Endothelial cell of umbilical vein (primary cell): ENCODE measurements around the gene OR5H1. TPM values are rescaled to one million over a fixed set of nuclear protein-coding genes. Genes with fewer than 3 reads are reported as not detected.

Experiments used
- BruUV-seq: library from RNA; stranded (reverse); fragments of 400-500 nt; replicated peaks from 2 replicates; lab custom pipeline; 2021; lab: Mats Ljungman, UMichigan
- CTCF ChIA-PET: fragments of 300-600, 350-600 bp; sonication (Branson Sonifier 250); formaldehyde crosslinking; loops from one replicate; lab custom pipeline; 2021; ENCODE audit warnings: antibody characterized with exemption, inconsistent platforms; lab: Charles Lee
- POLR2A ChIA-PET: fragments of 300-600, 350-600 bp; sonication (Branson Sonifier 250); formaldehyde crosslinking; loops from one replicate; lab custom pipeline; 2021; ENCODE audit warnings: antibody characterized with exemption, inconsistent platforms; lab: Charles Lee
- DNase-seq: peaks from one replicate; pipeline ENCODE4 v3.0.0-alpha.2; 2011; ENCODE audit warnings: low read depth, low spot score
- FAIRE-seq: peaks from 2 replicates; lab custom pipeline; 2011; peaks lifted over from hg19 to GRCh38; lab: Jason Lieb, UNC
- H2AFZ ChIP-seq: 2 replicates; pipeline ENCODE4 v1.6.0; 2012; ENCODE audit warnings: low read depth, low read length, control low read depth, inconsistent platforms
- H3K27ac ChIP-seq: 2 replicates; pipeline ENCODE4 v1.5.1; 2011; ENCODE audit warnings: low read depth, mild to moderate bottlenecking, control low read depth, low read length, moderate library complexity; ENCODE audit not compliant: insufficient read depth
- H3K27me3 ChIP-seq, 2 experiments: 2 replicates each; pipeline versions ENCODE4 v1.6.0 to v1.6.1; 2011; ENCODE audit warnings: low read length in 2 of 2, mixed read lengths in 1 of 2; ENCODE audit not compliant: control insufficient read depth in 2 of 2, insufficient read depth in 2 of 2
- H3K36me3 ChIP-seq, 2 experiments: 2 replicates in 1 of 2; 3 replicates in 1 of 2; pipeline ENCODE4 v1.5.1; 2011; ENCODE audit warnings: low read length in 2 of 2, mild to moderate bottlenecking in 1 of 2, moderate library complexity in 1 of 2; ENCODE audit not compliant: control insufficient read depth in 2 of 2, insufficient read depth in 2 of 2; ENCODE audit errors: extremely low read depth in 1 of 2
- H3K4me1 ChIP-seq: 3 replicates; pipeline ENCODE4 v1.5.1; 2011; ENCODE audit warnings: mild to moderate bottlenecking, low read length; ENCODE audit not compliant: control insufficient read depth, insufficient read depth; ENCODE audit errors: extremely low read depth
- H3K4me2 ChIP-seq: 2 replicates; pipeline ENCODE4 v1.6.1; 2011; ENCODE audit warnings: low read length, control low read depth, mixed read lengths; ENCODE audit not compliant: insufficient read depth
- H3K4me3 ChIP-seq, 3 experiments: fragments of 200-600 bp in 1 of 3; sonication (generic), shearing (Covaris generic) in 1 of 3; replicated peaks in 1 of 3; 2 replicates each; pipeline ENCODE4 v1.5.1; 2011 to 2016; ENCODE audit warnings: control low read depth in 3 of 3, low read length in 3 of 3, mild to moderate bottlenecking in 2 of 3, inconsistent platforms in 1 of 3, low read depth in 1 of 3, moderate library complexity in 1 of 3; ENCODE audit not compliant: insufficient read depth in 1 of 3
- H3K79me2 ChIP-seq: 2 replicates; pipeline ENCODE4 v1.6.0; 2012; ENCODE audit warnings: low read length, inconsistent platforms; ENCODE audit not compliant: control insufficient read depth, insufficient read depth
- H3K9ac ChIP-seq: replicated peaks from 2 replicates; pipeline ENCODE3; 2011; ENCODE audit warnings: low read length, control low read depth; ENCODE audit not compliant: insufficient read depth; ENCODE audit errors: extremely low read depth
- H3K9me1 ChIP-seq: replicated peaks from 3 replicates; pipeline ENCODE4 v1.6.0; 2011; ENCODE audit warnings: mild to moderate bottlenecking, low read length; ENCODE audit not compliant: control insufficient read depth, insufficient read depth; ENCODE audit errors: extremely low read depth
- H3K9me3 ChIP-seq: replicated peaks from 2 replicates; pipeline ENCODE4 v1.5.1; 2012; ENCODE audit warnings: low read length, inconsistent platforms; ENCODE audit not compliant: control insufficient read depth, insufficient read depth
- H4K20me1 ChIP-seq: replicated peaks from 2 replicates; pipeline ENCODE3; 2011; ENCODE audit warnings: mild to moderate bottlenecking, low read length; ENCODE audit not compliant: control insufficient read depth, insufficient read depth; ENCODE audit errors: extremely low read depth
- EZH2 ChIP-seq: IDR thresholded peaks from 2 replicates; pipeline ENCODE4 v1.6.1; 2012; ENCODE audit warnings: borderline replicate concordance, low read depth, mild to moderate bottlenecking, moderate library complexity, low read length, inconsistent platforms; ENCODE audit not compliant: severe bottlenecking
- FOS ChIP-seq: IDR thresholded peaks from 2 replicates; pipeline ENCODE4 v1.6.1; 2011; ENCODE audit warnings: mild to moderate bottlenecking, low read length, moderate library complexity, borderline replicate concordance; ENCODE audit not compliant: insufficient read depth
- GATA2 ChIP-seq: IDR thresholded peaks from 2 replicates; pipeline ENCODE4 v1.7.0; 2011; ENCODE audit warnings: low read depth, mild to moderate bottlenecking, moderate library complexity, mixed read lengths, low read length; ENCODE audit not compliant: insufficient read length, insufficient read depth
- JUN ChIP-seq: IDR thresholded peaks from 2 replicates; pipeline ENCODE4 v1.6.1; 2011; ENCODE audit warnings: borderline replicate concordance, low read depth; ENCODE audit not compliant: insufficient read length, insufficient read depth
- MYC ChIP-seq: IDR thresholded peaks from one replicate; pipeline ENCODE4 v1.6.1; 2011; ENCODE audit warnings: mild to moderate bottlenecking, low read depth, low read length
- POLR2A ChIP-seq: IDR thresholded peaks from 2 replicates; pipeline ENCODE4 v1.6.1; 2012; ENCODE audit warnings: low read depth, mild to moderate bottlenecking, control low read depth, low read length
- POLR2AphosphoS5 ChIP-seq: IDR thresholded peaks from 2 replicates; pipeline ENCODE4 v1.6.1; 2012; ENCODE audit warnings: low read depth, mild to moderate bottlenecking, control low read depth, low read length, moderate library complexity; ENCODE audit not compliant: insufficient read depth
- dilution Hi-C: fragments of 300-500 bp; cut with MboI; formaldehyde crosslinking; loops from one replicate; pipeline ENCODE4 v1.15.0; 2019; ENCODE audit warnings: low sequenced_read_pairs; ENCODE audit not compliant: extremely low pct_ligation_motif_present
- intact Hi-C: fragments of 100-400 bp; cut with micrococcal nuclease; formaldehyde crosslinking; loops from one replicate; pipeline ENCODE4 v1.10.0; 2022
- polyA plus RNA-seq, 4 experiments: library from polyadenylated mRNA; depleted of rRNA in 3 of 4; stranded (reverse) in 3 of 4; unstranded in 1 of 4; fragments of >200 nt; gene quantifications; 2 replicates each; pipeline versions ENCODE4 v1.2.1 to v1.2.3, GENCODE V29; 2011 to 2012; ENCODE audit warnings: missing spikeins in 1 of 4
- total RNA-seq: library from RNA; stranded (reverse); gene quantifications from 2 replicates; pipeline ENCODE4 v1.2.3, GENCODE V29; 2021
- TF ChIP-seq, protein P1 (sequence below), 2 donors: IDR thresholded peaks; 1 replicate in 1 of 2; 2 replicates in 1 of 2; pipeline ENCODE4 v1.5.1; 2011; ENCODE audit warnings: low read length in 2 of 2, mild to moderate bottlenecking in 2 of 2, moderate library complexity in 2 of 2, control low read depth in 1 of 2, inconsistent platforms in 1 of 2, low read depth in 1 of 2; ENCODE audit not compliant: insufficient read depth in 1 of 2; ENCODE audit errors: extremely low read depth in 1 of 2
- TF ChIP-seq, protein P2 (sequence below): IDR thresholded peaks from 2 replicates; pipeline ENCODE4 v1.6.1; 2011; ENCODE audit not compliant: insufficient read depth, insufficient read length

Gene OR5H1
- total and polyA plus RNA-seq, 2 donors (not counting 3 experiments of a cell fraction or from before 2014, with no cell fraction given) = not detected

GRCh38 chr3:98086873-98087272, 43.6 kb upstream of the OR5H1 start, which contains the start of gene OR5AC2:
OR5AC2 (plus strand) TSS chr3:98087173; CDS start chr3:98087173, 0 bp downstream.
- H3K36me3 ChIP-seq = no peaks in the 10 kb centered on the region
- FAIRE-seq (no peak), DNase-seq (no peak)
- no peak within 1 kb of the TSS for H3K4me3 ChIP-seq
- no peak within 1 kb of the TSS for H3K4me2 ChIP-seq
- no peaks in the 10 kb centered on the region for H3K27me3 ChIP-seq
- no peak within 1 kb of the TSS for H3K9ac ChIP-seq
- no peaks in the 10 kb centered on the region for H3K79me2 ChIP-seq
- ChIA-PET CTCF (no interaction called here), POLR2A (no interaction called here)
- TF ChIP-seq POLR2AphosphoS5 (no peak), GATA2 (no peak), JUN (no peak), POLR2A (no peak), EZH2 (no peak)
- TF ChIP-seq, protein P1, sequence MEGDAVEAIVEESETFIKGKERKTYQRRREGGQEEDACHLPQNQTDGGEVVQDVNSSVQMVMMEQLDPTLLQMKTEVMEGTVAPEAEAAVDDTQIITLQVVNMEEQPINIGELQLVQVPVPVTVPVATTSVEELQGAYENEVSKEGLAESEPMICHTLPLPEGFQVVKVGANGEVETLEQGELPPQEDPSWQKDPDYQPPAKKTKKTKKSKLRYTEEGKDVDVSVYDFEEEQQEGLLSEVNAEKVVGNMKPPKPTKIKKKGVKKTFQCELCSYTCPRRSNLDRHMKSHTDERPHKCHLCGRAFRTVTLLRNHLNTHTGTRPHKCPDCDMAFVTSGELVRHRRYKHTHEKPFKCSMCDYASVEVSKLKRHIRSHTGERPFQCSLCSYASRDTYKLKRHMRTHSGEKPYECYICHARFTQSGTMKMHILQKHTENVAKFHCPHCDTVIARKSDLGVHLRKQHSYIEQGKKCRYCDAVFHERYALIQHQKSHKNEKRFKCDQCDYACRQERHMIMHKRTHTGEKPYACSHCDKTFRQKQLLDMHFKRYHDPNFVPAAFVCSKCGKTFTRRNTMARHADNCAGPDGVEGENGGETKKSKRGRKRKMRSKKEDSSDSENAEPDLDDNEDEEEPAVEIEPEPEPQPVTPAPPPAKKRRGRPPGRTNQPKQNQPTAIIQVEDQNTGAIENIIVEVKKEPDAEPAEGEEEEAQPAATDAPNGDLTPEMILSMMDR (IDR thresholded peaks at IDR 0.05; ENCODE audit: extremely low read depth in 1 of 2, insufficient read depth in 1 of 2, low read depth in 1 of 2, low read length in 2 of 2) = no peak
- no peaks in the 10 kb centered on the region for H3K9me3 ChIP-seq
- H3K4me1 ChIP-seq = no peaks in the 10 kb centered on the region
- no peak within 1 kb of the TSS for H2AFZ ChIP-seq
- no TSS peak for BruUV-seq
- H3K9me1 ChIP-seq = no peaks in the 10 kb centered on the region
- intact Hi-C loops (no loop called here), dilution Hi-C loops (no loop called here)
- no peak within 1 kb of the TSS for H3K27ac ChIP-seq
- no peaks in the 10 kb centered on the region for H4K20me1 ChIP-seq

DNA sequence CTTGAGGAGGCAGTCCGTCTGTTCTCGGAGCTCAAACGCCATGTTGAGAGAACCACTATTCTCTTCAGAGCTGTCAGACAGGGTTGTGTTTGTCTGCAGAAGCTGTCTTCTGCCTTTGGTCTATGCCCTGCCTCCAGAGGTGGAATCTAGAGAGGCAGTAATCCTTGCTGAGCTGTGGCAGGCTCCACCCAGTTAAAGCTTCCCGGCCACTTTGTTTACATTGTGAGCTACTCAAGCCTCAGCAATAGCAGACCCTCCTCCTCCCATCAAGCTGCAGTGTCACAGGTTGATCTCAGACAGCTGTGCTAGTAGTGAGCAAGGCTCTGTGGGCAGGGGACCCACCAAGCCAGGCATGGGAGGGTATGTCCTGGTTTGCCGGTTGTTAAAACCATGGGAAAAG, 34.6 kb upstream of the OR5H1 start:
- Histone ChIP-seq H2AFZ (no peak overlapping the region), H3K9ac (no peak overlapping the region), H3K36me3 (no peaks in the 10 kb centered on the region), H3K4me3 (no peak overlapping the region), H3K4me1 (no peaks in the 10 kb centered on the region), H3K79me2 (no peaks in the 10 kb centered on the region), H3K9me1 (no peaks in the 10 kb centered on the region), H3K27ac (no peak overlapping the region), H3K27me3 (no peaks in the 10 kb centered on the region), H3K9me3 (no peaks in the 10 kb centered on the region), H4K20me1 (no peaks in the 10 kb centered on the region), H3K4me2 (no peak overlapping the region)
- ChIA-PET CTCF (no interaction called here), POLR2A (no interaction called here)
- intact Hi-C loops (no loop called here), dilution Hi-C loops (no loop called here)
- DNase-seq (no peak), FAIRE-seq (no peak)
- TF ChIP-seq POLR2A = no peak
- TF ChIP-seq, protein P2, sequence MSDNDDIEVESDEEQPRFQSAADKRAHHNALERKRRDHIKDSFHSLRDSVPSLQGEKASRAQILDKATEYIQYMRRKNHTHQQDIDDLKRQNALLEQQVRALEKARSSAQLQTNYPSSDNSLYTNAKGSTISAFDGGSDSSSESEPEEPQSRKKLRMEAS = no peak
- TF ChIP-seq, protein P1 (IDR thresholded peaks at IDR 0.05; ENCODE audit: extremely low read depth in 1 of 2, insufficient read depth in 1 of 2, low read depth in 1 of 2, low read length in 2 of 2) = no peak
- TF ChIP-seq FOS = no peak
- TF ChIP-seq EZH2 = no peak
- TF ChIP-seq MYC = no peak
- TF ChIP-seq POLR2AphosphoS5 = no peak
- TF ChIP-seq GATA2 = no peak
- no peak for TF ChIP-seq JUN
- BruUV-seq = no TSS peak
